Cardiac muscle cell (in vitro differentiated cells and primary cell): ENCODE measurements around the gene UMAD1. TPM values are rescaled to one million over a fixed set of nuclear protein-coding genes. Genes with fewer than 3 reads are reported as not detected.

Experiments used
- DNase-seq, 2 donors: peaks; one replicate each; pipeline versions ENCODE4 v3.0.0 to v3.0.0-alpha.2; 2010 to 2017; ENCODE audit warnings: low read depth in 1 of 2, low spot score in 1 of 2
- H3K27ac ChIP-seq: fragments of 200-600 bp; sonication (generic); 2 replicates; pipeline ENCODE4 v1.5.1; 2016
- H3K27me3 ChIP-seq: fragments of 200-600 bp; sonication (generic); 2 replicates; pipeline ENCODE4 v1.6.0; 2016; ENCODE audit warnings: control low read depth
- H3K36me3 ChIP-seq: fragments of 200-600 bp; sonication (generic); 2 replicates; pipeline ENCODE4 v1.5.1; 2016; ENCODE audit warnings: control low read depth
- H3K4me1 ChIP-seq: fragments of 200-600 bp; sonication (generic); 2 replicates; pipeline ENCODE4 v1.8.1; 2017; ENCODE audit warnings: low read depth, mild to moderate bottlenecking, mixed run types
- H3K4me3 ChIP-seq: fragments of 200-600 bp; sonication (generic); 2 replicates; pipeline ENCODE4 v1.5.1; 2016; ENCODE audit warnings: mild to moderate bottlenecking
- H3K9me3 ChIP-seq: fragments of 200-600 bp; sonication (generic); 2 replicates; pipeline ENCODE4 v1.5.1; 2017; ENCODE audit warnings: low read depth, mild to moderate bottlenecking, control low read depth
- CTCF ChIP-seq: IDR thresholded peaks from 2 replicates; pipeline ENCODE4 v1.5.1; 2012; ENCODE audit warnings: low read depth, mild to moderate bottlenecking, low read length
- polyA plus RNA-seq: library from polyadenylated mRNA; unstranded; fragments of >200 nt; fragmentation: Nextera tagmentation; extraction: Ambion mirVana; gene quantifications from 2 replicates; pipeline ENCODE4 v1.2.1, GENCODE V29; 2016
- total RNA-seq: library from RNA; depleted of rRNA; stranded (reverse); fragments of >200 nt; gene quantifications from 2 replicates; pipeline ENCODE4 v1.2.3, GENCODE V29; 2016

Gene UMAD1
- total and polyA plus RNA-seq, 2 experiments from 2014 or later: 8.2 to 12.9 TPM

GRCh38 chr7:7682861-7683260 lies 42.3 kb downstream of the UMAD1 start:
- H3K27ac ChIP-seq: no peak overlapping the region
- no peaks in the 10 kb centered on the region for H3K27me3 ChIP-seq
- H3K4me3 ChIP-seq: no peak overlapping the region
- no peaks in the 10 kb centered on the region for H3K36me3 ChIP-seq
- H3K9me3 ChIP-seq: no peaks in the 10 kb centered on the region
- no peak for DNase-seq
- peaks cover 11% of the 10 kb centered on the region for H3K4me1 ChIP-seq
- no peak for TF ChIP-seq CTCF

- Histone ChIP-seq H3K4me1 (peaks cover 18% of the 10 kb centered on the region), H3K9me3 (no peaks in the 10 kb centered on the region), H3K36me3 (no peaks in the 10 kb centered on the region), H3K27me3 (no peaks in the 10 kb centered on the region), H3K4me3 (no peak overlapping the region), H3K27ac (no peak overlapping the region)
- peak in 1 of 2 donors; percentile 16 for DNase-seq
- no peak for TF ChIP-seq CTCF
Measured at GRCh38 chr7:7686811-7687508, 46.4 kb downstream of the UMAD1 start.

- H3K4me3 ChIP-seq: no peak overlapping the region
- H3K36me3 ChIP-seq: no peaks in the 10 kb centered on the region
- no peak for TF ChIP-seq CTCF
- peak in 1 of 2 donors; percentile 26 for DNase-seq
- peaks cover 18% of the 10 kb centered on the region for H3K4me1 ChIP-seq
- H3K27me3 ChIP-seq: no peaks in the 10 kb centered on the region
- H3K27ac ChIP-seq: no peak overlapping the region
- no peaks in the 10 kb centered on the region for H3K9me3 ChIP-seq
Measured at GRCh38 chr7:7687800-7688199, 47.2 kb downstream of the UMAD1 start.

GRCh38 chr7:7688310-7688709 lies 47.8 kb downstream of the UMAD1 start:
- DNase-seq: no peak
- H3K4me1 ChIP-seq: peaks cover 18% of the 10 kb centered on the region
- TF ChIP-seq CTCF: no peak
- H3K27me3 ChIP-seq: no peaks in the 10 kb centered on the region
- H3K36me3 ChIP-seq: no peaks in the 10 kb centered on the region
- no peaks in the 10 kb centered on the region for H3K9me3 ChIP-seq
- H3K4me3 ChIP-seq: no peak overlapping the region
- H3K27ac ChIP-seq: no peak overlapping the region

GRCh38 chr7:7688956-7689355 lies 48.4 kb downstream of the UMAD1 start:
- no peaks in the 10 kb centered on the region for H3K9me3 ChIP-seq
- no peak overlapping the region for H3K4me3 ChIP-seq
- no peak for DNase-seq
- no peaks in the 10 kb centered on the region for H3K36me3 ChIP-seq
- no peak overlapping the region for H3K27ac ChIP-seq
- no peak for TF ChIP-seq CTCF
- H3K27me3 ChIP-seq: no peaks in the 10 kb centered on the region
- H3K4me1 ChIP-seq: peaks cover 18% of the 10 kb centered on the region

GRCh38 chr7:7693881-7694280 lies 53.3 kb downstream of the UMAD1 start:
- Histone ChIP-seq H3K4me3 (no peak overlapping the region), H3K9me3 (no peaks in the 10 kb centered on the region), H3K27ac (no peak overlapping the region), H3K36me3 (no peaks in the 10 kb centered on the region), H3K27me3 (no peaks in the 10 kb centered on the region), H3K4me1 (no peaks in the 10 kb centered on the region)
- no peak for TF ChIP-seq CTCF
- DNase-seq: peak in 1 of 2 donors; percentile 58
